C4-2B (cell line): Measurements from ENCODE around the gene SPRR3.

Source experiments
- H3K27ac ChIP-seq: fragments of 450-650 bp; 2 replicates; pipeline ENCODE4 v1.5.1; 2017
- CTCF ChIP-seq: fragments of 450-650 bp; conservative IDR thresholded peaks from 2 replicates; pipeline ENCODE4 v1.5.1; 2017; ENCODE audit warnings: mild to moderate bottlenecking
- ZFX ChIP-seq: fragments of 450-650 bp; IDR thresholded peaks from 2 replicates; pipeline ENCODE4 v1.6.1; 2017

Gene SPRR3

GRCh38 chr1:153001382-153001781 is at the start of gene SPRR3:
TSS of gene SPRR3 (plus strand) at chr1:153001749. CDS start at chr1:153003021, 1,272 bp downstream.
- TF ChIP-seq ZFX (no peak), CTCF (no peak)
- no peak within 1 kb of the TSS for H3K27ac ChIP-seq

- no peak overlapping the region for H3K27ac ChIP-seq
- TF ChIP-seq CTCF (no peak), ZFX (no peak)
These were observed 47.8 kb upstream of the SPRR3 start for GRCh38 chr1:152953761-152954160.

- H3K27ac ChIP-seq, result no peak overlapping the region
- TF ChIP-seq ZFX, result no peak
- no peak for TF ChIP-seq CTCF
These were observed 47.1 kb upstream of the SPRR3 start for GRCh38 chr1:152954436-152954835.

GRCh38 chr1:152957561-152957960 is 44.0 kb upstream of the SPRR3 start:
- H3K27ac ChIP-seq, result no peak overlapping the region
- TF ChIP-seq CTCF, result no peak
- TF ChIP-seq ZFX, result no peak

- H3K27ac ChIP-seq, result no peak overlapping the region
- TF ChIP-seq ZFX (no peak), CTCF (no peak)
These were observed 42.3 kb upstream of the SPRR3 start for GRCh38 chr1:152959273-152959672.

- no peak overlapping the region for H3K27ac ChIP-seq
- TF ChIP-seq ZFX (no peak), CTCF (no peak)
These were observed 41.6 kb upstream of the SPRR3 start for GRCh38 chr1:152959801-152960451.

GRCh38 chr1:152960452-152961044 is 41.0 kb upstream of the SPRR3 start:
- H3K27ac ChIP-seq, result no peak overlapping the region

More at GRCh38 chr1:152960452-152961044, 41.0 kb upstream of the SPRR3 start:
- TF ChIP-seq CTCF (peak; percentile 11; the same call in 1 of the 2 replicates), ZFX (no peak)
